ENCODE results near the gene CCDC142.

Gene CCDC142

GRCh38 chr2:74441690-74442482, 40.9 kb downstream of the CCDC142 start, which contains the start of gene RTKN:
Gene RTKN (minus strand): TSS chr2:74441937. CDS start chr2:74441816, 121 bp downstream.
- peak; percentile 70 for DNase-seq

GRCh38 chr2:74441170-74441689, 41.6 kb downstream of the CCDC142 start:
- DNase-seq, result peak; percentile 66

- DNase-seq, result peak; percentile 86
Observed at GRCh38 chr2:74440378-74441169, 42.2 kb downstream of the CCDC142 start.

DNA sequence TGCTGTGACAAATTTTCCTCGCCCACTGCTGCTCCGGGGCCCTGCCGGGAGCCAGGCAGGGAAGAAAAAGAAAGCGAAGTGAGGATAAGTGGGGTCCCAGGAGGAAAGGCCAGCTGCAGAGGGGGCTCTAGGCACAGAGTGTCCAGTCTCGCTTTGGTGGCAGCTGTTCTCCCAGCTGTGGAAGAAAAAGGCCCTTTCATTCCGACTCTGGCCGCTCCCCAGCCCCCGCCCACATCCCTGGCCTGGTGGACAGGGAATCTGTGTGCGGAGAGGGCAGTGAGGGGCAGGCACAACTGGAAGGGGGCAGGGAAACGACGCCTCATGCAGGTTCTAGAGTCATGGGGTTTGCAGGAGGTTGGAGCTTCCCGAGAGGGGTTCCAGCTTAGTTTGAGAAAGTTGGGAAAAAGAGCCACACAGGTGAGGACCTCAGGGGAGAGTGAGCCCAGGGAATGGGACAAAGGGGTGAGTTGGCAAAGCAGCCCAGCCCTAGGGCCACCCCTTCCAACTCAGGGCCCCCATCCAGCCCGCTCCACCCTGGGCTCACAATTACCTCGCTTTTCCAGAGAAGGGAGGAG, 42.9 kb downstream of the CCDC142 start:
- DNase-seq, result no peak

DNA sequence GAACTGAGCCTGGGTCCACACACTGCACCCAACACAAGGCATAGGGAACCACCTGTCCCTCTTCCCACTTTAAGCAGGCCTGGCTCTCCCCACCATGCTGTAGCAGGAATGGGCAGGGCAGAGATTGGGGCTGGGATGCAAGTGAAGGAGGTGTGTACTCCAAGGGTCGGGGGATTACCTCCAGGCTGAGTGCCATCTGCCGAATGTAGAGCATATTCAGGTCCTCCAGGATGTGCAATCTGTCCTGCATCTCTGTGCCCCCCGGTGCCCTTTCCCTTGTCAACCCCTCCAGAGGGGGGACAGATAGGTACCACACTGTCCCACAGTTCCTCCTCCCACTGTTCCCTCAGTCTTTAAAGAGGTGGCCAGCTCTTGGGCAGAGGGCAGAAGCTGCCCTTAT, 43.4 kb downstream of the CCDC142 start:
- no peak for DNase-seq

GRCh38 chr2:74438248-74438647, 44.5 kb downstream of the CCDC142 start:
- DNase-seq, result no peak

DNA sequence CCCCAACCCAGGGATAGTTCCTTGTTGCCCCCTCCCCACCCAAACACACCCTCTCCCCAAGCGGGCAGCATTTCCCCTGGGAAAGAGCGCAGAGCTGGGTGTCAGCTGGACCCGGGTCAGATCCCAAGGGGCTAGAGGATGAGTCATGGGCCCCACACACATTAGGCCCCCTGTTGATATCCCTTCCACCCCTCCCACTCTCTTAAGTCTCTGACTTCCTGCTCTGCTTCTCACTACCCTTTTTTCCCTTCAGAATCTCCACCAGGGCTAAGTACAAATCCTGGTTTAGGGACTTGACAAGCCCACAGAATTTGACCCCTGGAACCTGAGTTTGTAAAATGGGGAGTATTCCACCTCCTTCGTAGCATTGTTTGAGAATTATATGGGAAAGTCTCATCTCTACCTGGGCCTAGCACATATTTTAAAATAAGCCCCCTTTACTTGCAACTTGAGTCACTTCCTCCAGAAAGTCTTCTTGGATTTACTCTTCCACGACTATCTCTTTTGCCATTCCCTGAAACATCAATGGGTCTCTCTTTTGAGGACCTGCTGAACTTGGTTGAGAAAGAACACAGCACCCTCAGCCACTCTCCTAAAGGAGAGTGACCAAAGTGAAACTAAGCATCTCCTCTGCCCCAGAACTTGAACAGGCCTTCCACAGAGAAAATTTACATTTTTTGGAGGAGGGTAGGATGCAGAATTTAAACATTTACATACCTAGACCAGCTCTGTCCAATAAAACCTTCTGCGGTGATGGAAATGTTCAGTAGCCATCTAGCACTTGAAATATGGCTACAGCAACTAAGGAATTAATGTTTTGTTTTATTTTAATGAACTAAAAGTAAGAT, 45.7 kb downstream of the CCDC142 start:
- DNase-seq, result peak; percentile 9

- no peak for DNase-seq
Observed at GRCh38 chr2:74436111-74436805, 46.5 kb downstream of the CCDC142 start.

GRCh38 chr2:74430502-74430901, 52.3 kb downstream of the CCDC142 start:
- no peak for DNase-seq

DNA sequence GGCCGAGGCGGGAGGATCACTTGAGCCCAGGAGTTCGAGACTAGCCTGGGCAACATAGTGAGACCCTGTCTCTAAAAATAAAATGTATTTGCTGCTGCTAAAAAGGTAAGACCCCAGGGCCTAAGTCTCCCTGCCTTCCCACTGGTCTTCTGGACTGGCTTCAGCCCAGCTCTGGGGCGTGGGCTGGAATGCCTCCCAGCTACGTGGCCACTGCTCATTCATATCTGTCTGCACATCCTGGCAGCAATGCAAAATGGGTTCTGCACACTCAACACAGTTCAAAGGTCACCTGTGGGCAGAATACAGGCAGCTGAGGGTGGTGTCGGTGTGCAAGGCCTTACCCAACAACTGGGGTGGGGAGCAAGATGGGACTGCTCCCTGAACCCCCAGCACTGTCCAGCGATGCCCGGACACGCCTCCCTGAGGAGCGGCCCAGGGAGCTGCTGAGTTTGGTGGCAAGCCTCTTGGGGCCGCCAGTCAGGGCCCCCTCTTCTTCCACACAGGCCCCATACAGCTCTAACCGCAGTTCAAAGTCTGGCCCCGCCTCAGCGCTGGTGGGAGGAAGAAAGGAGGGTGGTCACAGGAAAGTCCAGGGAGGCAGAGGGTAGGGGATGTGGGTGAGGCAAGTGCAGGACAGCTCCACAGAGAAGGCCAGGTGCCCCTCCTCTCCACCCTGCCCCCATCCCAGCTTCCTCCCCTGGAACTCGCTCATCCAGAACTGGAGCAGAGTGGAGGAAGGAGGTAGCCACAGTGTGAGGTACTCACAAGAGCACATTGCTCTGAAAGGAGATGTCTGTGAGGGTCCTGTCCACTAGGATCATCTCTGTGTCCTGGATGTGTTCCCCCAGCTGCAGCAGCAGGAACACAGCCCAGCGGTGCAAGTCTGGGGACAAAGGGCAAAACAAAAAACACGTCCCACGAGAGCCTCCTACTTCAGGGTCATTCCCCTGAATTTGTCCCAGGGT, 53.0 kb downstream of the CCDC142 start:
- DNase-seq, result no peak

DNA sequence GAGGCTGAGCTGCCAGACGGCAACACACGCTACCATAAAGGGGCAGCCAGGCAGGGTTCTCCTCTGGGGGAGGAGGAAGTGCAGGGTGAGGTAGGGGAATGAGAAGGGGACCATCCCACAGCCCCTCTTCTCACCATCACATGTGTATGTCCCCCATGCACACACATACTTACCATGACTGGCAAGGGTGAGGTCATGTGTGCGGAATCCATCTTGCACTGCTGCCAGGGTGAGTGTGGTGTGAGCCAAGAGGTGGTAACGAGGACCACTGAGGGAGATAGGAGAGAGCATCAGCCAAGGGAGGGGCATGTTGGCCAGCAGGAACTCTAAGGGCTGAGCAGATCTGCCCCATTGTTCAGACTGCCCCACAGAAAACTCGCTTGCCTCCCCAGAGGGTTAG, 54.1 kb downstream of the CCDC142 start:
- DNase-seq, result no peak

DNA sequence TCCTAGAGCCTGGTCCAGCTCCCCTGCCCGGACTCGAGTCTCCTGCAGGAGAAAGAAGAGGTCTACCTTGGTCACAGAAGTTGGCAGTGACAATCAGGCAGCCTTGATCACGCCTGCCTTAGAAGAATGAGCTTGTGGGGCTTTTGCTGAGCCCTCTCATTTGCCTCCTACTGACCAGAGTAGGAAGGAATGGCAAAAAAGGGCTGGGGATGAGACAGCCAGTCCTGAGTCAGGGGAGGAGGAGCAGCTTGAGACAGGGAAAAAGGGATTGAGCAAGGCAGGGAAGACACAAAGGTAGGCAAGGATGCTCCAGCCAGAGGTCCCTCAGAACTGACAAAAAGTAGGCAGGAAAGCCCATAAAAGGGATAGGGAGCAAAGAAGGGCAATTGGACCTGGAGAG, 55.2 kb downstream of the CCDC142 start:
- no peak for DNase-seq

DNA sequence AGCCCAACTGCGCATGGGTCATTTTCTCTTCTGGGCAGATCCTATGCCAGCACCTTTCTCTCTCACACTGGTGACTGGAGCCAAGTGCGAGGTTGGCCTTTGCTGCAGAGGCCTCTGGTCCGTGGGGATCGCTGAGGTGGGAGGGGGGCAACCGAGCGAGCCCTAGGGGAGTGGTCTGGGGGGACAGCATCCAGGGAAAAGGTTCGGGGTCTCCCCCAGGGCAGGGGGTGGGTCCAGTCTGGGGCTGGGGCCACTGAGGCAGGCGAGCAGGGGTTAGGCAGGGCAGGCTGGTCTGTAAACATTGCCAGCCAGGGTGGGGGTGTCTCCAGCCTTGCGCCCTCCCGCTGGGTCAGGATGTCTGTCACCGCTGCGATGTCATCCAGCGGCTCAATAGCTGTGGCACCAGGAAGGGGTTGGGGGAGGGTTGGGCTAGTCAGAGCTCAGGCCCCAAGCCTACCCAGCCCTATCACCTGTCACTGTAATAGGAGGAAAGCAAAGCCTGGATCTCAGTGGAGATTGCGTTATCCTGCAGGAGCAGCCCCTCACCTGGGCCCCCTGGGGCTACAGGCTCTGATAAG, 56.5 kb downstream of the CCDC142 start:
- no peak for DNase-seq

DNA sequence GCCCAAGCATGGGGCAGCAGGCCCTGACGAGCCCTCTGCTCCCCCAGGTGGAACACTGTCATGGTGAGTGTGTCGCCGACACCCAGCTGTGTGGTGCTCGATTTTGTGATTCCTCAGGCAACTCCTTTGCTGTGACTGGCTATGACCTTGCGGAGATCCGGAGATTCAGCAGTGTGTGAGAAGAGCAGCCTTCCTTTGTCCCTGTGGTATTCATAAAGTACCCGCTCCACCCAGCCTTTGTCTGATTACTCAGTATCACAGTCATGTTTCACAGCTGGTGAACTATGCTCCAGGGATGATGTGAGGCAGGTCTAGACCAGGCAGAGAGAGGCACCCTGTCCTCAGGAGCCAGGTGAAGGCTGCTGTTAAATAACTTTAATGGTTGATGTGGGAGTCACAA, 57.3 kb downstream of the CCDC142 start:
- no peak for DNase-seq

GRCh38 chr2:74424995-74425406, 57.8 kb downstream of the CCDC142 start:
- DNase-seq, result no peak

GRCh38 chr2:74424139-74424992, 58.4 kb downstream of the CCDC142 start:
- DNase-seq, result no peak

Data from NCI-H69 (cell line).